D721Med (cell line): ENCODE measurements around the gene CXADR.
"Not testable (repeated sequence)": the region's sequence is repeated elsewhere in the genome, so short reads cannot be mapped to it uniquely, and the experiment has no call there.

Experiments used
- DNase-seq: peaks from one replicate; pipeline ENCODE4 v3.0.0; 2011; ENCODE audit warnings: low spot score; ENCODE audit not compliant: insufficient read length
- FAIRE-seq: peaks from 2 replicates; lab custom pipeline; 2011; peaks lifted over from hg19 to GRCh38; lab: Jason Lieb, UNC
- TF ChIP-seq, protein P1 (sequence below): IDR thresholded peaks from 2 replicates; pipeline ENCODE4 v1.5.1; 2012; ENCODE audit warnings: mild to moderate bottlenecking, control low read depth; ENCODE audit not compliant: insufficient read depth; ENCODE audit errors: missing control alignments

CXADR gene

DNA sequence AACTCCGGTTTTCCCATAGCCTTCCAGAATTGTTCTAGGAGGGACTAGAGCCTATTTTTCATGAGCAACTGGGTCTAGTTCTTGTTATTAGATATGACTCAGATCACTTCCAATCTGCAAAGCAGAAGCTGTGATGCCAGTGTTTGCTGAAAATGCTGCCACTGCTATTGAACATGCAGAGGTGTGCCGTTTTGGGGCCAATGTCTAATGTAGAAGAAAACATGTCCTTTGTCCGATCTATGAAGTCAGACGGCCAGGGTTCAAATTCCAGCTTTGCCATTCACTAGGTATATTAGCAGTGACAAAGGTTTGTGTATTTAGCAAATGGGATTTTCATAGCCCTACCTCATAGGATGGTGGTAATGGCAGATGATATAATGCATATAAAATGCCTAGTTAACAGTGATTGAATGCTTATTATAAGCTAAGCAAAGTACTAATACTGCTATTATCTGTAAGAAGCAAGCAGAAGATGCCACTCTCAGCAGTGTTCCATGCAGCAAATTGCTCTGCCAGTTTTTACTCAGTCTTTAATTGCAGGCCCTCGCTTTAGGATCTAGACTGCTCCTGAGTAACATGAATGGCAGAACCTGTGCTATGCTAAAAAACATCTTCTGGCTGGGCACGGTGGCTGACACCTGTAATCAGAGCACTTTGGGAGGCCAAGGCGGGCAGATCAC, 40.1 kb upstream of the CXADR start:
- no peak for FAIRE-seq
- TF ChIP-seq, protein P1, sequence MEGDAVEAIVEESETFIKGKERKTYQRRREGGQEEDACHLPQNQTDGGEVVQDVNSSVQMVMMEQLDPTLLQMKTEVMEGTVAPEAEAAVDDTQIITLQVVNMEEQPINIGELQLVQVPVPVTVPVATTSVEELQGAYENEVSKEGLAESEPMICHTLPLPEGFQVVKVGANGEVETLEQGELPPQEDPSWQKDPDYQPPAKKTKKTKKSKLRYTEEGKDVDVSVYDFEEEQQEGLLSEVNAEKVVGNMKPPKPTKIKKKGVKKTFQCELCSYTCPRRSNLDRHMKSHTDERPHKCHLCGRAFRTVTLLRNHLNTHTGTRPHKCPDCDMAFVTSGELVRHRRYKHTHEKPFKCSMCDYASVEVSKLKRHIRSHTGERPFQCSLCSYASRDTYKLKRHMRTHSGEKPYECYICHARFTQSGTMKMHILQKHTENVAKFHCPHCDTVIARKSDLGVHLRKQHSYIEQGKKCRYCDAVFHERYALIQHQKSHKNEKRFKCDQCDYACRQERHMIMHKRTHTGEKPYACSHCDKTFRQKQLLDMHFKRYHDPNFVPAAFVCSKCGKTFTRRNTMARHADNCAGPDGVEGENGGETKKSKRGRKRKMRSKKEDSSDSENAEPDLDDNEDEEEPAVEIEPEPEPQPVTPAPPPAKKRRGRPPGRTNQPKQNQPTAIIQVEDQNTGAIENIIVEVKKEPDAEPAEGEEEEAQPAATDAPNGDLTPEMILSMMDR: no peak
- no peak for DNase-seq

DNA sequence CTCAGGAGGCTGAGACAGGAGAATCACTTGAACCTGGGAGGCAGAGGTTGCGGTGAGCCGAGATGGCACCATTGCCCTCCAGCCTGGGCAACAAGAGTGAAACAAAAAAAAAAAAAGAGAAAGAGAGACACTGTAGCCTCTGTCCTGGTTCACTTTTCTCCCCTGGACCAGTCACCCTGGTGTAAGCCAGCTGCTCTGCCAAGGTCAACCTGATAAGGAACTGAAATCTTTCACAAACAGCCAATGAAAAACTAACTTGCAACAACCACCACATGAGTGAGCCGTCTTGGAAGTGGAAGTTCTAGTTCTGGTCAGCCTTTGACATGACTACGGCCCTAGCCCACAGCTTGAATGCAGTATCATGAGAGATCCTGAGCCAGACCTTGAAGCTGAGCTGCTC, 36.8 kb upstream of the CXADR start:
- DNase-seq (no peak), FAIRE-seq (no peak)
- TF ChIP-seq, protein P1: no peak

DNA sequence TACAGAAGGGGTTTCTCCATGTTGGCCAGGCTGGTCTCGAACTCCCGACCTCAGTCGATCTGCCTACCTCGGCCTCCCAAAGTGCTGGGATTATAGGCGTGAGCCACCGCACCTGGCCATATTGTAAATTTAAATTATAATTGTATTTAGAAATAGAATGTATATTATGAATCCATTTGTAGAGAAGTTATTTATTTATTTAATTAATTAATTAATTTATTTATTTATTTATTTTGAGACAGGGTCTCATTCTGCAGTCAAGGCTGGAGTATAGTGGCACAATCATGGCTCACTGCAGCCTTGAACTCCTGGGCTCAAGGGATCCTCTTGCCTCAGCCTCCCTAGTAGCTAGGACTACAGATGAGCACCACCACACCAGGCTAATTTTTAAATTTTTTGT, 34.7 kb upstream of the CXADR start:
- not testable (repeated sequence) for DNase-seq, FAIRE-seq

DNA sequence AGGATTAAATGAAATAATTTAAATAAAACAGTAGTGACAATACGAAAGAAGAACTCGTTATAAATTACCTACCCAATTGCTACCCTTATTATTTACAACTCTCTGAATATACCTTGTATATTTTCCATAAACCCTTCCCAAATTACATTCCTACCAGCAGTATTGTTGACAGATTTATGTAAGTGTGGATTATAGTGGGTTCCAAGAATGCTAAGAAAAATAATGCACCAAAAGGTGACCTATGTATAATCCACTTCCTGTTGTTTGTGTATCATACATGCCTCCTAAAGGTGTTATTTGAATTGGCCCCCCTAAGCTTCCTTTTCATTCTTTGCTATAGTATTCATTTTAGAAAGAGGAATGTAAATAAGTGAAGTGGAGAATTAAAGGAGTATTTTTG, 33.2 kb upstream of the CXADR start:
- TF ChIP-seq, protein P1: no peak
- DNase-seq: no peak
- FAIRE-seq: no peak

DNA sequence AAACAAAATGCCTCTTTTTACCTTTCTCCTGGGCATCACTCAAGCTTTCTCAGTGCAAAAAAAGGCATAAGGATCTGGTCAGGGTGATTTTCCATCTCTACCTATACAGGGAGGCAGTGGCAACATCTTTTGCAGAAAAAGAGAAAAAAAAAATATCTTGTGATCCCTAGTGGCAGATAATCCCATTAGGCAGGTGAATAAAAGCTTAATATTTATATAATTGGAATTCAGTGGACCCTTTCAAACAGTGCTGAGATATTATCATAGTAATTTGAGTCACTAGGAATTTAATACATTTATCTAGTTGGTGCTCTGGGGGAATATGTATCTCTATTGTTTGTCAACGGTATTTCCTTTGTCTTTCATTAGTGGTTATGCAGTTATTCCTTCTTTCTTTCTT, 29.9 kb upstream of the CXADR start:
- DNase-seq: no peak
- FAIRE-seq: no peak
- TF ChIP-seq, protein P1: no peak

DNA sequence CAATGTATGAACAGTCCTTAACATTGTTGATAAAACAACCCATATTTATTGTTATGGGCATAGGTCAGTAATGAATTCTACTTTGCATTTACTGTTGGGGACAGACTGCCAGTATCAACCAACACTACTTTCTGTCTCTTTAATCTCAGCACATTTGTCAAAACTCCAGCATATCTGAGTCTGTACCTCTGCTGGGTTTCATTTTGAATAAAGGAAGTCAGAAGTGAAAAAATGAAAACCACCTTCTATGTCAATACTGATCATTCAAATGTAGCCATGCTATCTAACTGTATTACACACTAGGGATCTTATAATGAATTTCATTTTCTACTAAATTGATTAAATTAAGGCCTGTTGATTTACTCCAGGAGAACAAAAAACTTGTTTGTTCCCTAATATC, 24.2 kb upstream of the CXADR start:
- no peak for DNase-seq
- TF ChIP-seq, protein P1: no peak
- no peak for FAIRE-seq

DNA sequence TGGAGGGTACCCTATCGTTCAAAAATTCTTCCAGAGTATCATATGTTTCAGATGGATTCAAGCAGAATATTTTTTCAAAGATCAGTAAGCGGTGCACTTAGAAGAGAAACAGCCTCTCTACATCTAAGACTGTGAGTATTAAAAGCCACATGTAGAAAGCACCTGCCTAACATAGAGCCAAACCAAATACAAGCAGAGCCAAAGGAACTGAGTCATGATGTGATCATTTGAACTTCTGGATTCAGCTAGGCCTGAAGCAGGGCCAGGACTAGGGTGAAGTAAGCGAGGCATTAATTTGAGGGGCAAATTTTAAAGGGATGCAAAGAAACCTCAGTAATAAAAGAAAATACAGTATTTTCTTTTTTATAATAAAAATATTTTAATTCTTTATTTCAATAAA, 23.3 kb upstream of the CXADR start:
- DNase-seq, FAIRE-seq: not testable (repeated sequence)

DNA sequence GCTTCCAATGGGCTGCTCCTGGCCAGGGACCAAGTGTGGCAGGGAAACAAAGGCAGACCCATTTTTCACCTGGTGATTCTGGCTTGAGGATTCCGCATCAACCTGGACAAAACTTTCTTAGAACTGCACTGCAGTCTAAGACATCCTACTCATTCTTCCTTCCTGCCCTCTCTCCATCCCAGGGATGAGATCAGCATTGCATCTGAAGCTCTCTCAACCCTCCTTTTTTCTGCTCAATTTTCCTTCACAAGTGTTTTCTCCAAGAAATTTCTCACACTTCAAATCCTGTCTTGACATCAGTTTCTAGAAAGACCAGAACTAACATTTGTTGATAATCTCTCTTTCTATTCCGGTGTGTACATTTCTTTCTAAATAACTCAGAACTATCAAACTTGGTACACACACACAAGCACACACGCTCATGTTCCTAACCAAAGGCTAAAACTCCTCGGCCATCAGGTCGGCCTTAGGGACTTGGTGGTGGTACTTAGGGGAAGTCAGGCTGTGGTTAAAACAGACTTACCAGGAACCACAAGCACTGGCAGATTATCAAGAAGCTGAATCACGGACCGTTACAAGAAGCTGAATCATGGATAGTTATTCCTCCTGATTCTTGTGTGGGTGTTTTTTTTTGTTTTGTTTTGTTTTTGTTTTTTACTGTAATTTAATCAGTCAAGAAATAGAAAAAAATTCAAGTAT, 21.0 kb upstream of the CXADR start:
- FAIRE-seq: no peak
- TF ChIP-seq, protein P1: no peak
- DNase-seq: no peak
